H7 (cell line): ENCODE measurements around the gene AKR1C2. TPM values are rescaled to one million over a fixed set of nuclear protein-coding genes. Genes with fewer than 3 reads are reported as not detected.
"Not testable (repeated sequence)": the region's sequence is repeated elsewhere in the genome, so short reads cannot be mapped to it uniquely, and the experiment has no call there.

Experiments used
- DNase-seq: peaks from one replicate; pipeline ENCODE4 v3.0.0; 2012
- H3K27me3 ChIP-seq: 2 replicates; pipeline ENCODE4 v1.6.0; 2011; ENCODE audit warnings: mild to moderate bottlenecking, low read length; ENCODE audit not compliant: control insufficient read depth, insufficient read depth
- H3K36me3 ChIP-seq: replicated peaks from 2 replicates; pipeline ENCODE4 v1.5.1; 2011; ENCODE audit warnings: low read length; ENCODE audit not compliant: control insufficient read depth, insufficient read depth
- H3K4me3 ChIP-seq: 2 replicates; pipeline ENCODE4 v1.5.1; 2011; ENCODE audit warnings: low read depth, mild to moderate bottlenecking, control low read depth, low read length, moderate library complexity; ENCODE audit not compliant: insufficient read depth
- total RNA-seq: library from RNA; depleted of rRNA; stranded (reverse); fragments of >200 nt; shearing (Covaris generic); gene quantifications from 2 replicates; pipeline ENCODE4 v1.2.3, GENCODE V29; 2014; rRNA removed

The AKR1C2 gene
- total RNA-seq, 1 experiment from 2014 or later: not detected

DNA sequence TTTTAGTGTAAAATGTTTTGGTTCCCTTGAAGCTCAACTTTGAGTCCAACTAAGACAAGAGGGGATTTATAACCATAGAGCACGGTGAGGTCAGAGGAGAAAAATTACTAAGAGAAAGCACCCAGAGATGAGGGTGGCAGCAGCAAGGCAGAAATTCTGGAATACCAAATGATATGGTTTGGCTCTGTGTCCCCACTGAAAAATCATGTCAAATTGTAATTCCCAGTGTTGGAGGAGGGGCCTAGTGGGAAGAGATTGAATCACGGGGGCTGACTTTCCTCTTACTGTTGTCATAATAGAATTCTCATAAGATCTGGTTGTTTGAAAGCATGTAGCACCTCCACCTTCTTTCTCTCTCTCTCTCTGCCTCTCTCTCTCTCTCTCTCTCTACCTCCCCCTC, 59.8 kb downstream of the AKR1C2 start:
- Histone ChIP-seq H3K4me3 (no peak overlapping the region), H3K36me3 (no peaks in the 10 kb centered on the region), H3K27me3 (no peaks in the 10 kb centered on the region)
- no peak for DNase-seq

DNA sequence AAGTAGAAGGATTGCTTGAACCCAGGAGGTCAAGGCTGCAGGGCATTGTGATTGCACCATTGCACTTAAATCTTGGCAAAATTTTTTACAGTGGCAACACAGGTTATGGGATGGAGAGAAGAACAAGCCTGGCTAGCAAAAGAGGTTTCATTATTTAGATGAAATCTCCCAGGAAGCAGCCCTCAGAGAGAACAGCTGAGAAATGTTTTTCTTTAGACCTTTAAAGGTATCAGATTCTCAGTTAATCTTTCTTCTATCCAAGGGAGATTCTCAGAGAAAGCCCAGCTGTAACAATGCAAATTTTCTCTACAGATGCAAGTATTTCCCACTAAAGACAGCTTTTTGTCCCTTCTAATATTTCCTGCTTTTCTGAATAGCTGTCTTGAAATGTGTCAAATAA, 60.2 kb downstream of the AKR1C2 start:
- not testable (repeated sequence) for H3K4me3 ChIP-seq, H3K27me3 ChIP-seq, H3K36me3 ChIP-seq, DNase-seq

DNA sequence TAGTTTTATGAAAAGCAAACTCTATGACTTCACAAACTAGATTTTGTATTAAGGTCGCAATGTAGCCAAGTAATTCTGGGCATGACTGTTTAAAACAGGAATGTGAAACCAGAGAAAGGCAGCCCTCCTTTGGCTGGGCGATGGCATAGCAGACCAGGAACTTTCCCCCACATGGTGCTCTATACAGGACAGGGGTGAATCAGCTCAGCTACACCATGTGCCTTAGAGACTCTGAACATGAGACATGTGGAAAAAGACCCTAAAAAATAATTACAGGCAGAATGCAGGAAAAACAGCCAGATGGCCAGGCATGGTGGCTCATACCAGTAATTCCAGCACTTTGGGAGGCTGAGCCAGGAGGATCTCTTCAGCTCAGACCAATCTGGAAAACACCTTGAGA, 60.7 kb downstream of the AKR1C2 start:
- not testable (repeated sequence) for DNase-seq, H3K36me3 ChIP-seq, H3K4me3 ChIP-seq, H3K27me3 ChIP-seq

DNA sequence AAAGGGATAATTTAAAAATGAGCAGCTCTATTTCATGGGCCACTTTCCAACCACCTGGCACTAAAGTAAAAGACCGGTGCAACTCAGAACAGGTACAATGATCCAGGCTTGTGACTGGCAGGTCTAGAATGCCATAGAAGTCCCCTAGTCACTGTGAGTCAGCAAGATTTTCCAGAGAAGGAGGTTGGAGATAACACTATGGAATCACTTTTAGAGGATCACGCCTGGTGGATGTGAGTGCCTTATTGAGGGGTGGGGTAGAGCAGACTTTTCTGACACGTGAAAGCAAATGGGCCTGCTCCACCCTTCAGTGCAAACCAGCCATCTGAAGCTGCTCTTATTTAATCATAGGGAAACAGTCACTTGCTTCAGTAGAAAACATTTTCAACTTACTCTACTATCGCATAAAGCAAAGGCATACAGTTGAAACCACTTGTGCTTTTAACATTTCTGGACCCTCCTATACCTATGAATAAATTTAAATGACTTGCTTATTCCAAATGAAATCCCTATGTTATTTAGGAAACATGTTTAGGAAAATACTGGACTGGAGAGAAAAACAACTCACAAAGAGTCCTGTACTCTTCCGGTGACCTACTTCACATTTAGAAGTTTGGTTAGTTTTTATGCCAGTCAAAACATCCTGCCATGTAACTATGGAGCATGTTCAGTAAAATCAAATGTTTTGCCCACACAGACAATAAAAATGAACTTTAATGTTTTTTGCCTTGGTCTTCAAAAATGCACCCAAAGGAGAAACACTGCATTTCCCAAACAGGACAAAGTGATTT, 61.9 kb downstream of the AKR1C2 start:
- H3K36me3 ChIP-seq: no peaks in the 10 kb centered on the region
- no peaks in the 10 kb centered on the region for H3K27me3 ChIP-seq
- no peak for DNase-seq
- no peak overlapping the region for H3K4me3 ChIP-seq

DNA sequence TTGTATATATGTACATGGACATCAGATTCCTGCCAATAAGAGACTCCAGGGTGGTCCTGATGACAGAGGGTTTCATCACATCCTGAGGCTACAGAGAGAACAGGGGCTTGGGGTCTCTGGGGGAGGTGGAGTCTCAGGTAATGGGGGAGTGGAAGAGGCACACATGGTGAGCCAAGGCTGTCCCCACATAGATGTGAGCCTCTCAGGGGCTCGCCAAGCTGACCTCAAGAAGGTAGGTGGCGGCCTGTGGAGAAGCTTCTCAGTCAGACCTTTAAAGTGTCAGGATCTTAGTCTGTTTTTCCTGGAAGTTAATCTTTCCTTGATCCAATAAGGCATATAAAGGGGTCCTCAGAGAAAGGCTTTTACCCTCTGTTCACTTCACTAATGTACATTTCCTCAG, 62.7 kb downstream of the AKR1C2 start:
- not testable (repeated sequence) for DNase-seq, H3K27me3 ChIP-seq, H3K36me3 ChIP-seq, H3K4me3 ChIP-seq

DNA sequence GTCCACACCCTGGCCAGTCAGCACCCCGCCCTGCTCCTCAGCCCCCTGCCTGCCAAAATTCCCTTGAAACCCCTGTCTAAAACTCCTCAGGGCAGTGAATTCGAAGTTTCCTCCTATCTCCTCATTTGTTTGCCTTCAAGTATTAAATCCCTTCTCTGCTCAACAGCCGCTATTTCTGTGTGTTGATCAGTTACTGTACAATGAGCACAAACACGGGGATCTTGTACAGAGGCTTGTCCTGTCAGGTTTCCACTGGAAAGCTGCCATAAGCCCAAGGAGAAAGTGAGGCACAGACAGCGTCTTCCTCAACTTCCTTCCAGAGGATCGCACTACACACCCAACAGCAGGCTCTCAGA, 63.6 kb downstream of the AKR1C2 start:
- H3K36me3 ChIP-seq, H3K4me3 ChIP-seq, H3K27me3 ChIP-seq, DNase-seq: not testable (repeated sequence)

DNA sequence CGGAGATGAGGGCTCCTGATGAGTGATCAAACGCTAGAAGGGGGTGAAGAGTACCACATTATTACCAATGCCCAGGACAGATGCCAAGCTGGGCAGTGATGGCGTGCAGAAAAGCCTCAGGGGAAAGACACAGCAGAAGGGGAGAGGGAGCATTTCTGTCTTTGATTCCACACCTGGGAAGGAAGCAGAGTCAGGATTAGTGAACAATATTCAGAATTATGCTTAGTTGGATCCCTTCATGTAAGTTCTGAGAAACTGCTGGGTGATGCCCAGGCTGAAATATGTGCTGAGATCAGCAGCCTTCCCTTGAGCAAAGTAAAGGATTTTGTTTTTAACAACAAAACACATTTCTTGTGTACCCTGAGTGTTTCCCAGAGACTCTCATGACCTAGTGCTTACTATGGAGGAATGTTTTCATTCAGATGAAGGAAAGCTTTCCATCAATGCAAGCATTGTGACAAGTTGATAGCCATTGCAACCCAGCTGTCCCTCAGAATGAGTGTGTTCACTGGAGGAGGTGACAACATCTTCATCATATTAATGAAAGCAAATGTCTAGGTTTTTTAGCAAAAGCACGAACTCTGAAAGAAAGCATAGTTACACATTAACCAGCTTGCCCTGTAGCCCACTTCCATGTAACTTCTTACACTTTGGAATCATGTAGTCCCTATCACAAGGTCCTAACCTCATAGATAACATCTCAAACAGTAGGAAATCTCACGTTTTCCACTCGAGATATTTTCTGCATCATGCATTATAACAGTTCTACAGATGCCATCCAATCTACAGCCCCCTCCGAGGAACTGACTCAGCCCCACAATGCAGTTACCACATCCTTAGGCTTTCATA, 64.2 kb downstream of the AKR1C2 start:
- Histone ChIP-seq H3K27me3 (no peaks in the 10 kb centered on the region), H3K4me3 (no peak overlapping the region), H3K36me3 (no peaks in the 10 kb centered on the region)
- DNase-seq: no peak

Other genes with a start within 250 kb of the AKR1C2 start
- gene AKR1E2, start 177.7 kb downstream of the AKR1C2 start, total RNA-seq: 4.5 and 9.4 TPM in 2 replicates
- 1.7 and 2.0 TPM in 2 replicates for gene AKR1C1, start 40.4 kb downstream of the AKR1C2 start, total RNA-seq
- 1.00 and 2.6 TPM in 2 replicates for gene AKR1C3, start 90.6 kb upstream of the AKR1C2 start, total RNA-seq
- gene AKR1C8, start 181.3 kb upstream of the AKR1C2 start, total RNA-seq: not detected in 2 replicates
- not detected in 2 replicates for gene AKR1C4, start 193.0 kb upstream of the AKR1C2 start, total RNA-seq